Breast epithelium (tissue), 3 donors: ENCODE data around the gene MAD1L1.

Experiments used
- CTCF ChIP-seq, 3 donors: fragments of 450-650 bp; IDR thresholded peaks; one replicate each; pipeline ENCODE4 v1.5.1; 2016 to 2017; ENCODE audit warnings: antibody characterized with exemption in 3 of 3, mild to moderate bottlenecking in 3 of 3, moderate library complexity in 3 of 3
- POLR2A ChIP-seq: fragments of 450-650 bp; IDR thresholded peaks from one replicate; pipeline ENCODE4 v1.6.1; 2016; ENCODE audit warnings: antibody characterized with exemption, mild to moderate bottlenecking, moderate library complexity
- POLR2AphosphoS5 ChIP-seq, 3 donors: sonication (generic); formaldehyde crosslinking; IDR thresholded peaks; one replicate each; pipeline ENCODE4 v1.6.1; 2017; ENCODE audit warnings: antibody characterized with exemption in 3 of 3

GRCh38 chr7:2082139-2082998 is 150.4 kb downstream of the MAD1L1 start:
- no peak for TF ChIP-seq POLR2A
- TF ChIP-seq CTCF (IDR thresholded peaks at IDR 0.05), result no peak
- TF ChIP-seq POLR2AphosphoS5 (IDR thresholded peaks at IDR 0.05), result no peak
